ENCODE results near the gene BFSP1. TPM values are rescaled to one million over a fixed set of nuclear protein-coding genes. Genes with fewer than 3 reads are reported as not detected.
A peak's percentile ranks its signal among the peaks of the same experiment; 100 is the strongest.

The BFSP1 gene
- polyA plus RNA-seq, 1 of the 3 experiments (the other 2 are of a cell fraction): 7.1 TPM

GRCh38 chr20:17533396-17533795 is 2.2 kb upstream of the BFSP1 start:
- CTCF ChIA-PET: interaction anchor here (1.1 to 6.3 kb wide), 5 partner anchors 13 to 406 kb away, joined by 3 to 37 read pairs (median 3); no protein-coding TSS in a partner anchor
- Histone ChIP-seq H3K9ac (no peak overlapping the region), H3K9me2 (no peaks in the 10 kb centered on the region), H4K20me1 (ENCODE audit: insufficient read depth) (no peaks in the 10 kb centered on the region), H3K4me3 (ENCODE audit: low read depth in 2 of 2, low read length in 1 of 2) (no peak overlapping the region), H2AFZ (ENCODE audit: low read depth) (peak overlapping the region; percentile 59), H3K36me3 (replicated peaks in 1 of 2; ENCODE audit: control insufficient read depth in 1 of 2, insufficient read depth in 2 of 2, low read length in 1 of 2) (no peaks in the 10 kb centered on the region), H3K4me2 (no peak overlapping the region), H3K27ac (ENCODE audit: low read depth in 2 of 2, low read length in 1 of 2) (no peak overlapping the region), H3K79me2 (ENCODE audit: insufficient read depth) (no peaks in the 10 kb centered on the region), H3K9me3 (no peaks in the 10 kb centered on the region), H3K27me3 (ENCODE audit: insufficient read depth) (no peaks in the 10 kb centered on the region), H3F3A (replicated peaks; ENCODE audit: insufficient read depth) (peaks cover 6% of the 10 kb centered on the region), H3K4me1 (ENCODE audit: control insufficient read depth in 1 of 2, insufficient read depth in 2 of 2, low read depth in 1 of 2, low read length in 1 of 2) (peaks cover 3 to 9% of the 10 kb centered on the region in 2 experiments; a peak in 2 of 4 replicates)
- 52% methylated on average over 1 of the region's 1 CpG for WGBS (ENCODE audit: low lambda C conversion rate)
- POLR2A ChIA-PET: no interaction called here
- DNase-seq: peak; percentile 39
- TF ChIP-seq CTCF (IDR thresholded peaks at IDR 0.05) (no peak), USF1 (IDR thresholded peaks at IDR 0.05; ENCODE audit: borderline replicate concordance, low read depth) (peak; percentile 89)

- Histone ChIP-seq H4K20me1 (ENCODE audit: insufficient read depth) (no peaks in the 10 kb centered on the region), H3K9me3 (no peaks in the 10 kb centered on the region), H3K4me3 (ENCODE audit: low read depth in 2 of 2, low read length in 1 of 2) (peak overlapping the region; percentile 49 to 55; a peak in 3 of 4 replicates), H3K27me3 (ENCODE audit: insufficient read depth) (no peaks in the 10 kb centered on the region), H3K27ac (ENCODE audit: low read depth in 2 of 2, low read length in 1 of 2) (peak overlapping the region in 1 of 2 experiments; percentile 37; a peak in 2 of 4 replicates), H3F3A (replicated peaks; ENCODE audit: insufficient read depth) (no peaks in the 10 kb centered on the region), H3K4me2 (peak overlapping the region; percentile 78), H3K9me2 (no peaks in the 10 kb centered on the region), H3K4me1 (ENCODE audit: control insufficient read depth in 1 of 2, insufficient read depth in 2 of 2, low read depth in 1 of 2, low read length in 1 of 2) (peaks cover 3 to 8% of the 10 kb centered on the region in 2 experiments; a peak in 2 of 4 replicates), H3K9ac (peak overlapping the region; percentile 59; the same call in 1 of the 2 replicates), H3K36me3 (replicated peaks in 1 of 2; ENCODE audit: control insufficient read depth in 1 of 2, insufficient read depth in 2 of 2, low read length in 1 of 2) (no peaks in the 10 kb centered on the region), H2AFZ (ENCODE audit: low read depth) (peak overlapping the region; percentile 81), H3K79me2 (ENCODE audit: insufficient read depth) (no peaks in the 10 kb centered on the region)
- TF ChIP-seq ELF1 (IDR thresholded peaks at IDR 0.05): no peak
- TF ChIP-seq FOSL2 (IDR thresholded peaks at IDR 0.05; ENCODE audit: borderline replicate concordance, low read depth): no peak
- no peak for TF ChIP-seq USF1 (IDR thresholded peaks at IDR 0.05; ENCODE audit: borderline replicate concordance, low read depth)
- no peak for TF ChIP-seq TCF12 (IDR thresholded peaks at IDR 0.05)
- TF ChIP-seq PBX3 (IDR thresholded peaks at IDR 0.05): no peak
- ChIA-PET POLR2A (no interaction called here), CTCF (interaction anchor here (0.8 to 6.3 kb wide), 5 partner anchors 18 to 465 kb away, joined by 3 to 37 read pairs (median 4); no protein-coding TSS in a partner anchor)
- WGBS (ENCODE audit: low lambda C conversion rate): 82% methylated on average over 5 of the region's 5 CpGs
- DNase-seq: no peak
Measured at GRCh38 chr20:17531665-17532025, 466 bp upstream of the BFSP1 start.

All from SK-N-SH (cell line).